IMR-90 (cell line): Measurements from ENCODE around the gene PDHB. TPM values are rescaled to one million over a fixed set of nuclear protein-coding genes. Genes with fewer than 3 reads are reported as not detected.

Experiments
- ATAC-seq: fragments of 200-7000 bp; cut with Tn5 transposase; 2 replicates; pipeline ENCODE4 v1.9.1; 2020; ENCODE audit warnings: low read depth, mild to moderate bottlenecking, moderate library complexity
- BruUV-seq: library from RNA; stranded (reverse); fragments of 400-500 nt; replicated peaks from 2 replicates; lab custom pipeline; 2021; lab: Mats Ljungman, UMichigan
- CTCF ChIA-PET: fragments of 300-600 bp; formaldehyde crosslinking; extraction: SDS; loops from one replicate; lab custom pipeline; 2021; ENCODE audit warnings: antibody characterized with exemption; lab: Yijun Ruan, JAX
- POLR2A ChIA-PET: fragments of 300-600 bp; sonication (Branson Sonifier 250); formaldehyde crosslinking; loops from one replicate; lab custom pipeline; 2022; ENCODE audit warnings: antibody characterized with exemption; ENCODE audit not compliant: unreplicated experiment; lab: Charles Lee
- DNase-seq: peaks from one replicate; pipeline ENCODE4 v3.0.0; 2013
- H2AFZ ChIP-seq: replicated peaks from 2 replicates; pipeline ENCODE3; 2013; ENCODE audit warnings: low read length, mild to moderate bottlenecking; ENCODE audit not compliant: poor library complexity
- H2AK5ac ChIP-seq: 2 replicates; pipeline ENCODE4 v1.6.1; 2013; ENCODE audit warnings: low read depth, low read length, inconsistent platforms
- H2AK9ac ChIP-seq: replicated peaks from 2 replicates; pipeline ENCODE3; 2013; ENCODE audit warnings: mild to moderate bottlenecking, low read depth, low read length, moderate library complexity; ENCODE audit not compliant: poor library complexity
- H2BK120ac ChIP-seq: 2 replicates; pipeline ENCODE4 v1.6.1; 2013; ENCODE audit warnings: low read depth, low read length, inconsistent platforms
- H2BK15ac ChIP-seq: 3 replicates; pipeline ENCODE4 v1.6.1; 2013; ENCODE audit warnings: low read depth, low read length, inconsistent platforms
- H2BK20ac ChIP-seq: 2 replicates; pipeline ENCODE4 v1.6.1; 2013; ENCODE audit warnings: low read depth, mild to moderate bottlenecking, inconsistent platforms, low read length, moderate library complexity
- H2BK5ac ChIP-seq: 2 replicates; pipeline ENCODE4 v1.6.1; 2013; ENCODE audit warnings: mild to moderate bottlenecking, low read depth, low read length, inconsistent platforms; ENCODE audit not compliant: poor library complexity, severe bottlenecking
- H3K14ac ChIP-seq: replicated peaks from 2 replicates; pipeline ENCODE4 v1.6.1; 2013; ENCODE audit warnings: low read depth, low read length, inconsistent platforms
- H3K18ac ChIP-seq: 2 replicates; pipeline ENCODE4 v1.6.1; 2013; ENCODE audit warnings: low read depth, low read length, control low read depth
- H3K23ac ChIP-seq: 2 replicates; pipeline ENCODE4 v1.6.1; 2013; ENCODE audit warnings: low read depth, low read length, inconsistent platforms
- H3K27ac ChIP-seq: 2 replicates; pipeline ENCODE4 v1.5.1; 2013; ENCODE audit warnings: mild to moderate bottlenecking, control low read depth, low read length; ENCODE audit not compliant: insufficient read depth
- H3K27me3 ChIP-seq: 2 replicates; pipeline ENCODE4 v1.6.1; 2013; ENCODE audit warnings: low read length; ENCODE audit not compliant: control insufficient read depth, insufficient read depth
- H3K36me3 ChIP-seq: 2 replicates; pipeline ENCODE4 v1.6.1; 2013; ENCODE audit warnings: low read length, mixed read lengths; ENCODE audit not compliant: control insufficient read depth, insufficient read depth
- H3K4ac ChIP-seq: 2 replicates; pipeline ENCODE4 v1.6.1; 2013; ENCODE audit warnings: low read depth, low read length, inconsistent platforms
- H3K4me1 ChIP-seq: 2 replicates; pipeline ENCODE4 v1.6.1; 2013; ENCODE audit warnings: low read length, mixed read lengths; ENCODE audit not compliant: control insufficient read depth, insufficient read depth
- H3K4me2 ChIP-seq: 2 replicates; pipeline ENCODE4 v1.6.1; 2013; ENCODE audit warnings: low read depth, mild to moderate bottlenecking, control low read depth, low read length, moderate library complexity
- H3K4me3 ChIP-seq: 2 replicates; pipeline ENCODE4 v1.5.1; 2013; ENCODE audit warnings: low read depth, mild to moderate bottlenecking, control low read depth, low read length, moderate library complexity; ENCODE audit not compliant: insufficient read depth
- H3K56ac ChIP-seq: 2 replicates; pipeline ENCODE4 v1.6.1; 2013; ENCODE audit warnings: low read length, inconsistent platforms; ENCODE audit not compliant: insufficient read depth; ENCODE audit errors: extremely low read depth
- H3K79me1 ChIP-seq, 2 experiments: 2 replicates each; pipeline ENCODE4 v1.6.1; 2013; ENCODE audit warnings: low read length in 2 of 2, inconsistent platforms in 1 of 2, low read depth in 1 of 2
- H3K9ac ChIP-seq: 2 replicates; pipeline ENCODE4 v1.6.1; 2013; ENCODE audit warnings: low read depth, low read length, control low read depth
- H3K9me1 ChIP-seq: 2 replicates; pipeline ENCODE4 v1.6.1; 2013; ENCODE audit warnings: low read length, inconsistent platforms; ENCODE audit not compliant: insufficient read depth
- H3K9me3 ChIP-seq: 2 replicates; pipeline ENCODE4 v1.6.1; 2013; ENCODE audit warnings: low read length; ENCODE audit not compliant: control insufficient read depth, insufficient read depth
- H4K20me1 ChIP-seq: 2 replicates; pipeline ENCODE4 v1.6.1; 2013; ENCODE audit warnings: low read length, inconsistent platforms; ENCODE audit not compliant: insufficient read depth
- H4K5ac ChIP-seq: 2 replicates; pipeline ENCODE4 v1.6.1; 2013; ENCODE audit warnings: mild to moderate bottlenecking, low read depth, low read length, control low read depth
- H4K8ac ChIP-seq, 2 experiments: 2 replicates each; pipeline ENCODE4 v1.6.1; 2013; ENCODE audit warnings: low read depth in 2 of 2, low read length in 2 of 2, control low read depth in 1 of 2, inconsistent platforms in 1 of 2
- H4K91ac ChIP-seq: 2 replicates; pipeline ENCODE4 v1.6.1; 2013; ENCODE audit warnings: low read depth, low read length, inconsistent platforms; ENCODE audit not compliant: insufficient read depth
- CEBPB ChIP-seq: IDR thresholded peaks from 2 replicates; pipeline ENCODE4 v1.6.1; 2012; ENCODE audit warnings: low read depth, low read length, improper control_type of control experiment
- WGBS, 2 experiments: methylation state at CpG; one replicate each; pipeline versions ENCODE4 v1.1.5 to v1.1.7; 2013; ENCODE audit warnings: missing lambda C conversion rate in 2 of 2; ENCODE audit not compliant: insufficient read length in 1 of 2; ENCODE audit errors: extremely low coverage in 2 of 2; 5-methylcytosine and 5-hydroxymethylcytosine counted together
- dilution Hi-C: fragments of 300-500 bp; cut with HindIII; formaldehyde crosslinking; loops from one replicate; pipeline ENCODE4 v1.14.3; 2018; ENCODE audit warnings: low sequenced_read_pairs; ENCODE audit not compliant: unreplicated experiment
- in situ Hi-C: fragments of 300-500 bp; cut with MboI; formaldehyde crosslinking; loops from 3 replicates; pipeline ENCODE4 v1.14.3; 2019; ENCODE audit warnings: low sequenced_read_pairs, inconsistent platforms, mixed read lengths
- intact Hi-C: fragments of 100-400 bp; cut with micrococcal nuclease; formaldehyde crosslinking; loops from 2 replicates; pipeline ENCODE4 v1.10.0; 2022
- polyA plus RNA-seq, 3 experiments: library from polyadenylated mRNA; depleted of rRNA; stranded (reverse); fragments of >200 nt; gene quantifications; 2 replicates each; pipeline ENCODE4 v1.2.3, GENCODE V29; 2012; ENCODE audit warnings: low replicate concordance in 1 of 3
- total RNA-seq: library from RNA; depleted of rRNA; stranded (reverse); fragments of >200 nt; gene quantifications from 2 replicates; pipeline ENCODE4 v1.2.3, GENCODE V29; 2012

PDHB gene
- total and polyA plus RNA-seq, 2 of the 4 experiments (the other 2 are of a cell fraction): 69.2 to 73.5 TPM

DNA sequence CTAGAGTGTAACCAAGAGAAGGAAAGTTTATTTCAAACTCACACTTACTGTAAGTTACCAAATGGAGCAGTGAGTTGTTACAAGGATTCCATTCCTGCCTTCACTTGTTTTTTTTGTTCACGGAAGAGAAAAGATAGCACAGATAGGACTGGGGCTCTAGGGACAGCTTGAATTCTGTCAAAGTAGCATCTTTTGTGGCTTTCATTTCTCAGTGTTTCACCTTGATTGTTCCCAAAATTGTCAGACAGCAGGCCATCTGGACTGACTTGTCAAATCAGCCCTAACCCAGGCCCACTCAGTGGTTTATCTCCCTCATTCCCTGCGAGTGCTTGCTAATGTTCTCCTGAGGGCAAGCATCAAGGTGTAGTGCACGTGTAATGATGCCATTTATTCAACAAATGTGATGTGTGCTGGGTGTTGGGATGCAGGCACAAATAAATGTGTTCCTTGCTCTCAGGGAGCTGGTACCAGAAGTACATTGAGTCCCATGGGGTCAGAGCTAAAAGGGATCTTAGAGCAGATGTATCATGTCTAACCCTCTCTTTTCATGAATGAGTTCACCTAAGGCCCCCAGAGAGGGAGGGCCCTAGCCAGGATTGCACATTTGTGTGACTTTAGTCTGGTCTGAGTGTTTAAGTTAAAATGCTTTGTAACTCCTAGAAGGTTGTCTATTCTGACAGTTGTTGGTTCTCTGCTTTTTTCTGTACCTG lies 49.1 kb downstream of the PDHB start:
- H2BK15ac ChIP-seq: peak overlapping the region; percentile 97; the same call in 2 of the 3 replicates
- in situ Hi-C loops: no loop called here
- H2BK120ac ChIP-seq: peak overlapping the region; percentile 93
- H2AK5ac ChIP-seq: peak overlapping the region; percentile 99
- BruUV-seq: no TSS peak
- H2AFZ ChIP-seq: peak overlapping the region; percentile 2
- peaks cover 16 to 50% of the 10 kb centered on the region in 2 experiments for H3K79me1 ChIP-seq
- peaks cover 6% of the 10 kb centered on the region; the same call in 1 of the 2 replicates for H4K20me1 ChIP-seq
- peaks cover 42% of the 10 kb centered on the region for H3K9me1 ChIP-seq
- H2BK5ac ChIP-seq: peak overlapping the region; percentile 95
- H3K18ac ChIP-seq: peak overlapping the region; percentile 91
- H3K4me3 ChIP-seq: no peak overlapping the region
- H2AK9ac ChIP-seq: peak overlapping the region; percentile 13
- no peak for TF ChIP-seq CEBPB
- WGBS, 2 experiments: no CpG with 5 or more reads among the region's 3 CpGs
- peaks cover 38% of the 10 kb centered on the region for H3K4me1 ChIP-seq
- peak overlapping the region; percentile 94 for H4K91ac ChIP-seq
- H4K8ac ChIP-seq: peak overlapping the region; percentile 69 to 79
- H3K14ac ChIP-seq: peak overlapping the region; percentile 99
- ATAC-seq (peak; percentile 27), DNase-seq (peak; percentile 24)
- H3K4me2 ChIP-seq: peak overlapping the region; percentile 73
- POLR2A ChIA-PET: no interaction called here
- peak overlapping the region; percentile 96 for H2BK20ac ChIP-seq
- H4K5ac ChIP-seq: peak overlapping the region; percentile 90
- peak overlapping the region; percentile 84 for H3K56ac ChIP-seq
- no peaks in the 10 kb centered on the region for H3K9me3 ChIP-seq
- peak overlapping the region; percentile 97 for H3K27ac ChIP-seq
- peaks cover 9% of the 10 kb centered on the region; the same call in 1 of the 2 replicates for H3K36me3 ChIP-seq
- intact Hi-C loops: loop anchor here (5.0 kb wide), 1 partner anchor 32 kb away; no protein-coding TSS in a partner anchor
- CTCF ChIA-PET: no interaction called here
- peak overlapping the region; percentile 91 for H3K23ac ChIP-seq
- no peaks in the 10 kb centered on the region for H3K27me3 ChIP-seq
- peak overlapping the region; percentile 69 for H3K9ac ChIP-seq
- dilution Hi-C loops: no loop called here
- H3K4ac ChIP-seq: peak overlapping the region; percentile 91
